Pancreas (tissue), 10 donors: Measurements from ENCODE around the gene NFIA. TPM values are rescaled to one million over a fixed set of nuclear protein-coding genes. Genes with fewer than 3 reads are reported as not detected.

Source experiments
- ATAC-seq, 4 donors: fragments of 200-7000 bp; cut with Tn5 transposase; one replicate each; pipeline versions ENCODE4 v1.8.0 to v1.9.1; 2020; ENCODE audit warnings: mild to moderate bottlenecking in 4 of 4, moderate library complexity in 4 of 4
- DNase-seq, 6 donors: peaks; one replicate each; pipeline ENCODE4 v3.0.0-alpha.2; 2020
- FAIRE-seq: peaks from 2 replicates; lab custom pipeline; 2012; peaks lifted over from hg19 to GRCh38; lab: Jason Lieb, UNC
- H3K27ac ChIP-seq, 4 donors: fragments of 200-600 bp; sonication (generic); 1 replicate in 3 of 4; 2 replicates in 1 of 4; pipeline versions ENCODE4 v1.5.0 to v1.8.0; 2020
- H3K27me3 ChIP-seq, 4 donors: fragments of 200-600 bp; one replicate each; pipeline ENCODE4 v1.8.0; 2021
- H3K36me3 ChIP-seq, 3 donors: fragments of 200-600 bp; sonication (generic) in 1 of 3; one replicate each; pipeline versions ENCODE4 v1.5.0 to v1.8.0; 2020 to 2021
- H3K4me1 ChIP-seq, 3 donors: fragments of 200-600 bp; one replicate each; pipeline ENCODE4 v1.8.0; 2021
- H3K4me3 ChIP-seq, 4 donors: fragments of 200-600 bp; sonication (generic) in 2 of 4; one replicate each; pipeline versions ENCODE4 v1.5.0 to v1.8.0; 2020 to 2021
- H3K9me3 ChIP-seq, 4 donors: fragments of 200-600 bp; one replicate each; pipeline ENCODE4 v1.8.0; 2021
- CTCF ChIP-seq, 4 donors: fragments of 200-600 bp; sonication (generic) in 3 of 4; IDR thresholded peaks; one replicate each; pipeline versions ENCODE4 v1.5.0 to v1.8.0; 2021; ENCODE audit warnings: antibody characterized with exemption in 4 of 4
- WGBS, 2 donors: extraction: QIAGEN DNeasy Blood & Tissue Kit; methylation state at CpG; one replicate each; pipeline ENCODE4 v1.1.7; 2013; 5-methylcytosine and 5-hydroxymethylcytosine counted together
- intact Hi-C, 3 donors: fragments of 100-400 bp; cut with DNase I; formaldehyde crosslinking; loops; one replicate each; pipeline versions ENCODE4 v1.11.1 to v1.14.2; 2022
- polyA plus RNA-seq, 2 donors: library from polyadenylated mRNA; stranded (reverse); fragments of 200-250 nt; gene quantifications; one replicate each; pipeline ENCODE4 v1.2.3, GENCODE V29; 2013
- total RNA-seq, 6 donors: library from RNA; stranded (reverse); fragmentation: NEBNext Ultra II Directional in 4 of 6; extraction: Animal tissue kit (Norgen Biotek cat#: 25700) in 4 of 6; gene quantifications; one replicate each; pipeline versions ENCODE4 v1.2.1 to v1.2.4, GENCODE V29; 2021 to 2023
- donor health status: healthy with polysubstance abuse.
- donor health status: DM: no; HTN: no; CAD: no; lungs with moderate emphysema.
- donor health status: DM: no; HTN: no; CAD: no.
- donor health status: control.
- donor health status: control.
- donor health status: Bipolar disorder and iron deficiency.
- donor health status: DM: yes; HTN: yes; CAD: no.
- donor health status: DM: no; HTN: no; CAD: no.
- donor health status: DM: no; HTN: no; CAD: no.
- donor health status: DM: yes; HTN: yes; CAD: no.

Gene NFIA
- total and polyA plus RNA-seq, 8 donors, result 4.9 to 48.1 (median 30.2) TPM

GRCh38 chr1:61053712-61054600 lies 28.4 kb upstream of the NFIA start:
- peak overlapping the region; percentile 2 to 47 (median 22) for H3K4me3 ChIP-seq
- ATAC-seq, result peak in 1 of 4 donors; percentile 14

GRCh38 chr1:61054601-61054993 lies 27.8 kb upstream of the NFIA start:
- H3K27me3 ChIP-seq, result no peaks in the 10 kb centered on the region
- TF ChIP-seq CTCF (IDR thresholded peaks at IDR 0.05), result no peak
- ATAC-seq, result no peak
- peaks cover 6 to 22% (median 8%) of the 10 kb centered on the region in 3 donors for H3K4me1 ChIP-seq
- FAIRE-seq, result no peak
- intact Hi-C loops, result loop anchor here in 1 of 3 donors (10.0 kb wide), 1 partner anchor 280 kb away; no protein-coding TSS in a partner anchor
- H3K36me3 ChIP-seq, result no peaks in the 10 kb centered on the region
- H3K9me3 ChIP-seq, result no peaks in the 10 kb centered on the region
- peak overlapping the region in 2 of 4 donors; percentile 84 to 91 for H3K27ac ChIP-seq
- no peak for DNase-seq
- no peak overlapping the region for H3K4me3 ChIP-seq
- WGBS, 2 donors, result 88 to 89% methylated on average over 13 of the region's 13 CpGs

More at GRCh38 chr1:61053712-61054600, 28.4 kb upstream of the NFIA start:
- Histone ChIP-seq H3K27ac (peak overlapping the region in 3 of 4 donors; percentile 13 to 91 (median 36)), H3K27me3 (no peaks in the 10 kb centered on the region), H3K9me3 (no peaks in the 10 kb centered on the region), H3K4me1 (peaks cover 6 to 22% (median 8%) of the 10 kb centered on the region in 3 donors), H3K36me3 (no peaks in the 10 kb centered on the region)
- FAIRE-seq (no peak), DNase-seq (peak; percentile 27 to 78 (median 46))
- intact Hi-C loops, result loop anchor here in 1 of 3 donors (10.0 kb wide), 1 partner anchor 281 kb away; no protein-coding TSS in a partner anchor
- 12 to 19% methylated on average over 49 to 54 of the region's 54 CpGs for WGBS, 2 donors
- TF ChIP-seq CTCF (IDR thresholded peaks at IDR 0.05), result no peak

- Histone ChIP-seq H3K27me3 (no peaks in the 10 kb centered on the region), H3K9me3 (no peaks in the 10 kb centered on the region), H3K27ac (peak overlapping the region in 2 of 4 donors; percentile 84 to 91), H3K36me3 (no peaks in the 10 kb centered on the region), H3K4me3 (no peak overlapping the region), H3K4me1 (peaks cover 6 to 22% (median 8%) of the 10 kb centered on the region in 3 donors)
- intact Hi-C loops, result loop anchor here in 1 of 3 donors (10.0 kb wide), 1 partner anchor 280 kb away; no protein-coding TSS in a partner anchor
- ATAC-seq, result no peak
- no peak for FAIRE-seq
- TF ChIP-seq CTCF (IDR thresholded peaks at IDR 0.05), result no peak
- peak in 1 of 6 donors; percentile 51 for DNase-seq
These were observed 27.2 kb upstream of the NFIA start for GRCh38 chr1:61055110-61055614.

- FAIRE-seq, result no peak
These were observed 26.2 kb upstream of the NFIA start for GRCh38 chr1:61056196-61056572.

More at GRCh38 chr1:61056196-61056572, 26.2 kb upstream of the NFIA start:
- TF ChIP-seq CTCF (IDR thresholded peaks at IDR 0.05), result no peak
- Histone ChIP-seq H3K4me3 (peak overlapping the region in 2 of 4 donors; percentile 57 to 59), H3K9me3 (no peaks in the 10 kb centered on the region), H3K36me3 (no peaks in the 10 kb centered on the region), H3K27ac (peak overlapping the region; percentile 84 to 92 (median 90)), H3K4me1 (peaks cover 6 to 21% (median 8%) of the 10 kb centered on the region in 3 donors), H3K27me3 (no peaks in the 10 kb centered on the region)
- intact Hi-C loops, result loop anchor here in 1 of 3 donors (10.0 kb wide), 1 partner anchor 279 kb away; no protein-coding TSS in a partner anchor
- no peak for DNase-seq
- 36 to 48% methylated on average over 2 of the region's 2 CpGs for WGBS, 2 donors
- no peak for ATAC-seq
